22Rv1 (cell line): Measurements from ENCODE around the gene WDFY4.

Experiments
- ZFX ChIP-seq: fragments of 450-650 bp; IDR thresholded peaks from 2 replicates; pipeline ENCODE4 v1.6.1; 2017; ENCODE audit warnings: antibody characterized with exemption, borderline replicate concordance
- TF ChIP-seq, protein P1 (sequence below): fragments of 450-650 bp; IDR thresholded peaks from 2 replicates; pipeline ENCODE4 v1.5.1; 2017; ENCODE audit warnings: mild to moderate bottlenecking

DNA sequence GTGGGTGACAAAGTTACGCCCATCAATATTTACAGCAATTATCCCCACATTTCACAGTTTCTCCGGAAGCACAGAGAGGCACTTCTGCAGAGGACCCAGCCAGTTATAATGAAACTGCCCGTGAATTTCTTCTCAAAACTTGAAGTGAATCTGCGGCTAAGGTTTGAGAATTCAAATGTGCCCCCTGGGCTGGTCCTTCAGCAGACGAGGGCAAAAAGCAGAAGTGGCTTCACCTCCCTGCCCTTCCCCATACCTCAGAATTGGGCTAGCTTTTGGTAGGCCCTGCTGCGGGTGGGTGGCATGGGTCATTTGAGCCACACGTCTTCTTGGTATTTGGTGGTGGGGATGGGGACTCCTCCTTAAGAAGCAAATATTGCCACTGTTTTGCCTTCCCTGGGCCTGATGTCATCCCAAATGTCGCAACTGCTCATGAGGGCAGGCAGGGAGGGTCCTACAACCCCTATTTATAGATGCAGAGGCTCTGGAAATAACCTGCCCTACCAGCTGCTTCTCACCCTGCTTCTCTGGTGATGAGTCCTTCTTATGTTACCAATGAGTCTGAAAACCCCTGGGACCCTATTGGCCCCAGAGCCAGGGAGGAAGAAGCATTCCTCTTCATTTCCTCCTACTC is 16.6 kb upstream of the WDFY4 start:
- TF ChIP-seq, protein P1, sequence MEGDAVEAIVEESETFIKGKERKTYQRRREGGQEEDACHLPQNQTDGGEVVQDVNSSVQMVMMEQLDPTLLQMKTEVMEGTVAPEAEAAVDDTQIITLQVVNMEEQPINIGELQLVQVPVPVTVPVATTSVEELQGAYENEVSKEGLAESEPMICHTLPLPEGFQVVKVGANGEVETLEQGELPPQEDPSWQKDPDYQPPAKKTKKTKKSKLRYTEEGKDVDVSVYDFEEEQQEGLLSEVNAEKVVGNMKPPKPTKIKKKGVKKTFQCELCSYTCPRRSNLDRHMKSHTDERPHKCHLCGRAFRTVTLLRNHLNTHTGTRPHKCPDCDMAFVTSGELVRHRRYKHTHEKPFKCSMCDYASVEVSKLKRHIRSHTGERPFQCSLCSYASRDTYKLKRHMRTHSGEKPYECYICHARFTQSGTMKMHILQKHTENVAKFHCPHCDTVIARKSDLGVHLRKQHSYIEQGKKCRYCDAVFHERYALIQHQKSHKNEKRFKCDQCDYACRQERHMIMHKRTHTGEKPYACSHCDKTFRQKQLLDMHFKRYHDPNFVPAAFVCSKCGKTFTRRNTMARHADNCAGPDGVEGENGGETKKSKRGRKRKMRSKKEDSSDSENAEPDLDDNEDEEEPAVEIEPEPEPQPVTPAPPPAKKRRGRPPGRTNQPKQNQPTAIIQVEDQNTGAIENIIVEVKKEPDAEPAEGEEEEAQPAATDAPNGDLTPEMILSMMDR, result no peak
- no peak for TF ChIP-seq ZFX
